Caco-2 (cell line): ENCODE results near the gene MIF4GD. TPM values are rescaled to one million over a fixed set of nuclear protein-coding genes. Genes with fewer than 3 reads are reported as not detected.
A peak's percentile ranks its signal among the peaks of the same experiment; 100 is the strongest.

Experiments
- BruUV-seq: library from RNA; stranded (reverse); fragments of 400-500 nt; replicated peaks from 2 replicates; lab custom pipeline; 2021; lab: Mats Ljungman, UMichigan
- CTCF ChIA-PET: fragments of 300-600 bp; sonication (Branson Sonifier 250); formaldehyde crosslinking; loops from one replicate; lab custom pipeline; 2022; ENCODE audit warnings: antibody characterized with exemption; lab: Charles Lee
- POLR2A ChIA-PET: fragments of 300-600 bp; sonication (Branson Sonifier 250); formaldehyde crosslinking; loops from one replicate; lab custom pipeline; 2022; ENCODE audit warnings: antibody characterized with exemption; lab: Charles Lee
- DNase-seq, 2 experiments: peaks; one replicate each; pipeline versions ENCODE4 v3.0.0 to v3.0.0-alpha.2; 2020 to 2022
- H3K27me3 ChIP-seq: replicated peaks from 2 replicates; pipeline ENCODE4 v1.6.0; 2011; ENCODE audit warnings: low read length; ENCODE audit not compliant: control insufficient read depth, insufficient read depth
- H3K36me3 ChIP-seq: 2 replicates; pipeline ENCODE4 v1.5.1; 2011; ENCODE audit warnings: low read length; ENCODE audit not compliant: control insufficient read depth, insufficient read depth
- H3K4me1 ChIP-seq: fragments of 250-450 bp; sonication (Bioruptor Pico); 2 replicates; pipeline ENCODE4 v1.5.1; 2020; ENCODE audit warnings: mild to moderate bottlenecking
- H3K4me3 ChIP-seq: 2 replicates; pipeline ENCODE4 v1.5.1; 2011; ENCODE audit warnings: low read depth, mild to moderate bottlenecking, control low read depth, low read length
- H3K9me3 ChIP-seq: fragments of 250-450 bp; sonication (Bioruptor Pico); 2 replicates; pipeline ENCODE4 v1.5.1; 2020; ENCODE audit warnings: mild to moderate bottlenecking, moderate library complexity
- H3K27ac Mint-ChIP-seq: one replicate; pipeline ENCODE4 v1.8.0; 2022; ENCODE audit warnings: mixed read lengths; ENCODE audit not compliant: unreplicated experiment
- H3K27me3 Mint-ChIP-seq: one replicate; pipeline ENCODE4 v1.8.0; 2022; ENCODE audit warnings: mixed read lengths; ENCODE audit not compliant: insufficient read depth, unreplicated experiment
- H3K36me3 Mint-ChIP-seq: one replicate; pipeline ENCODE4 v1.8.0; 2022; ENCODE audit warnings: mild to moderate bottlenecking, mixed read lengths; ENCODE audit not compliant: insufficient read depth, unreplicated experiment
- H3K4me1 Mint-ChIP-seq: one replicate; pipeline ENCODE4 v1.8.0; 2022; ENCODE audit warnings: low read depth, mixed read lengths; ENCODE audit not compliant: unreplicated experiment
- H3K4me3 Mint-ChIP-seq: one replicate; pipeline ENCODE4 v1.8.0; 2022; ENCODE audit warnings: mild to moderate bottlenecking, moderate library complexity, mixed read lengths; ENCODE audit not compliant: unreplicated experiment
- H3K9me3 Mint-ChIP-seq: one replicate; pipeline ENCODE4 v1.8.0; 2022; ENCODE audit warnings: mixed read lengths; ENCODE audit not compliant: unreplicated experiment
- CTCF ChIP-seq, 2 experiments: fragments of 200-600 bp in 1 of 2; IDR thresholded peaks; 1 replicate in 1 of 2; 2 replicates in 1 of 2; pipeline versions ENCODE4 v1.5.1 to v1.8.0; 2011 to 2022; ENCODE audit warnings: antibody characterized with exemption in 1 of 2, control low read depth in 1 of 2, inconsistent platforms in 1 of 2, low read depth in 1 of 2, low read length in 1 of 2, mild to moderate bottlenecking in 1 of 2, moderate library complexity in 1 of 2; ENCODE audit not compliant: insufficient read depth in 1 of 2, severe bottlenecking in 1 of 2, unreplicated experiment in 1 of 2
- intact Hi-C: fragments of 100-400 bp; cut with micrococcal nuclease; formaldehyde crosslinking; loops from one replicate; pipeline ENCODE4 v1.10.0; 2022; ENCODE audit not compliant: unreplicated experiment
- total RNA-seq: library from RNA; stranded (reverse); gene quantifications from 2 replicates; pipeline ENCODE4 v1.2.3, GENCODE V29; 2022

The MIF4GD gene
- total RNA-seq, 1 experiment from 2014 or later = 27.3 TPM

GRCh38 chr17:75318211-75318610 lies 47.2 kb upstream of the MIF4GD start:
- BruUV-seq = no TSS peak
- TF ChIP-seq CTCF (IDR thresholded peaks at IDR 0.05; ENCODE audit: insufficient read depth in 1 of 2, low read depth in 1 of 2, low read length in 1 of 2, severe bottlenecking in 1 of 2, unreplicated experiment in 1 of 2) = no peak
- Mint-ChIP-seq H3K36me3 (peaks cover 75% of the 10 kb centered on the region), H3K9me3 (no peaks in the 10 kb centered on the region), H3K27me3 (no peaks in the 10 kb centered on the region), H3K4me1 (peaks cover 7% of the 10 kb centered on the region), H3K4me3 (no peak overlapping the region), H3K27ac (no peak overlapping the region)
- ChIA-PET POLR2A (interaction anchor here (0.6 kb wide), 1 partner anchor 47 kb away, joined by 3 read pairs; no protein-coding TSS in a partner anchor), CTCF (no interaction called here)
- DNase-seq = no peak
- no peak overlapping the region for H3K4me3 ChIP-seq
- intact Hi-C loops = no loop called here
- no peaks in the 10 kb centered on the region; the same call in 1 of the 2 replicates for H3K27me3 ChIP-seq
- H3K36me3 ChIP-seq = peaks cover 3% of the 10 kb centered on the region
- no peaks in the 10 kb centered on the region for H3K4me1 ChIP-seq
- H3K9me3 ChIP-seq = no peaks in the 10 kb centered on the region

- intact Hi-C loops = no loop called here
- Mint-ChIP-seq H3K27ac (no peak overlapping the region), H3K27me3 (no peaks in the 10 kb centered on the region), H3K36me3 (peaks cover 75% of the 10 kb centered on the region), H3K4me1 (peaks cover 8% of the 10 kb centered on the region), H3K9me3 (no peaks in the 10 kb centered on the region), H3K4me3 (no peak overlapping the region)
- CTCF ChIA-PET = interaction anchor here (1.0 to 1.4 kb wide), 2 partner anchors 8 to 28 kb away, joined by 3 to 5 read pairs; partner anchors contain the start of gene SLC25A19
- Histone ChIP-seq H3K4me1 (no peaks in the 10 kb centered on the region), H3K36me3 (peaks cover 3% of the 10 kb centered on the region), H3K9me3 (no peaks in the 10 kb centered on the region), H3K4me3 (no peak overlapping the region), H3K27me3 (no peaks in the 10 kb centered on the region; the same call in 1 of the 2 replicates)
- POLR2A ChIA-PET = interaction anchor here (0.6 kb wide), 1 partner anchor 48 kb away, joined by 3 read pairs; no protein-coding TSS in a partner anchor
- BruUV-seq = no TSS peak
- DNase-seq = peak in 1 of 2 experiments; percentile 46
- TF ChIP-seq CTCF (IDR thresholded peaks at IDR 0.05; ENCODE audit: insufficient read depth in 1 of 2, low read depth in 1 of 2, low read length in 1 of 2, severe bottlenecking in 1 of 2, unreplicated experiment in 1 of 2) = no peak
Measured at GRCh38 chr17:75317671-75318070, 46.6 kb upstream of the MIF4GD start.

- Mint-ChIP-seq H3K9me3 (no peaks in the 10 kb centered on the region), H3K4me3 (no peak overlapping the region), H3K4me1 (peaks cover 12% of the 10 kb centered on the region), H3K27me3 (no peaks in the 10 kb centered on the region), H3K27ac (peak overlapping the region; percentile 17), H3K36me3 (peaks cover 61% of the 10 kb centered on the region)
- no TSS peak for BruUV-seq
- Histone ChIP-seq H3K36me3 (peaks cover 3% of the 10 kb centered on the region), H3K9me3 (no peaks in the 10 kb centered on the region), H3K4me3 (no peak overlapping the region), H3K27me3 (no peaks in the 10 kb centered on the region; the same call in 1 of the 2 replicates), H3K4me1 (no peaks in the 10 kb centered on the region)
- DNase-seq = no peak
- POLR2A ChIA-PET = no interaction called here
- intact Hi-C loops = no loop called here
- CTCF ChIA-PET = interaction anchor here (0.6 to 1.4 kb wide), 5 partner anchors 9 to 1143 kb away, joined by 3 to 5 read pairs (median 3); partner anchors contain the start of gene MIF4GD
- no peak for TF ChIP-seq CTCF (IDR thresholded peaks at IDR 0.05; ENCODE audit: insufficient read depth in 1 of 2, low read depth in 1 of 2, low read length in 1 of 2, severe bottlenecking in 1 of 2, unreplicated experiment in 1 of 2)
Measured at GRCh38 chr17:75316253-75316652, 45.2 kb upstream of the MIF4GD start.
